ENCODE data around the gene DUOXA2.
"Not testable (repeated sequence)": the region's sequence is repeated elsewhere in the genome, so short reads cannot be mapped to it uniquely, and the experiment has no call there.

The DUOXA2 gene

GRCh38 chr15:45095661-45096060 lies 18.5 kb upstream of the DUOXA2 start:
- Histone ChIP-seq H3K9ac (ENCODE audit: low read length in 5 of 5) (no peak overlapping the region), H3K27ac (ENCODE audit: low read depth, low read length) (no peak overlapping the region), H3K9me3 (ENCODE audit: control insufficient read depth in 5 of 5, low read length in 5 of 5) (no peaks in the 10 kb centered on the region), H3K27me3 (ENCODE audit: control insufficient read depth in 5 of 5, insufficient read depth in 4 of 5, low read length in 5 of 5) (peaks cover 0 to 5% (median 0%) of the 10 kb centered on the region in 5 donors), H3K4me3 (ENCODE audit: low read depth in 1 of 5, low read length in 5 of 5) (no peak overlapping the region), H3K36me3 (ENCODE audit: control insufficient read depth in 5 of 5, insufficient read depth in 5 of 5, low read length in 5 of 5) (no peaks in the 10 kb centered on the region), H3K4me1 (ENCODE audit: control insufficient read depth in 5 of 5, insufficient read depth in 5 of 5, low read length in 5 of 5) (no peaks in the 10 kb centered on the region)

GRCh38 chr15:45097466-45097865 lies 16.7 kb upstream of the DUOXA2 start:
- Histone ChIP-seq H3K27ac (ENCODE audit: low read depth, low read length) (no peak overlapping the region), H3K9ac (ENCODE audit: low read length in 5 of 5) (no peak overlapping the region), H3K36me3 (ENCODE audit: control insufficient read depth in 5 of 5, insufficient read depth in 5 of 5, low read length in 5 of 5) (no peaks in the 10 kb centered on the region), H3K27me3 (ENCODE audit: control insufficient read depth in 5 of 5, insufficient read depth in 4 of 5, low read length in 5 of 5) (peaks cover 0 to 3% (median 0%) of the 10 kb centered on the region in 5 donors), H3K4me3 (ENCODE audit: low read depth in 1 of 5, low read length in 5 of 5) (no peak overlapping the region), H3K9me3 (ENCODE audit: control insufficient read depth in 5 of 5, low read length in 5 of 5) (no peaks in the 10 kb centered on the region), H3K4me1 (ENCODE audit: control insufficient read depth in 5 of 5, insufficient read depth in 5 of 5, low read length in 5 of 5) (no peaks in the 10 kb centered on the region)

- Histone ChIP-seq H3K27ac (ENCODE audit: low read depth, low read length) (no peak overlapping the region), H3K9me3 (ENCODE audit: control insufficient read depth in 5 of 5, low read length in 5 of 5) (no peaks in the 10 kb centered on the region), H3K27me3 (ENCODE audit: control insufficient read depth in 5 of 5, insufficient read depth in 4 of 5, low read length in 5 of 5) (peaks cover 0 to under 1% (median 0%) of the 10 kb centered on the region in 5 donors), H3K36me3 (ENCODE audit: control insufficient read depth in 5 of 5, insufficient read depth in 5 of 5, low read length in 5 of 5) (no peaks in the 10 kb centered on the region), H3K9ac (ENCODE audit: low read length in 5 of 5) (no peak overlapping the region), H3K4me1 (ENCODE audit: control insufficient read depth in 5 of 5, insufficient read depth in 5 of 5, low read length in 5 of 5) (no peaks in the 10 kb centered on the region), H3K4me3 (ENCODE audit: low read depth in 1 of 5, low read length in 5 of 5) (no peak overlapping the region)
Measured at GRCh38 chr15:45099549-45100165, 14.5 kb upstream of the DUOXA2 start.

GRCh38 chr15:45100884-45101625 lies 13.1 kb upstream of the DUOXA2 start:
- H3K9me3 ChIP-seq (ENCODE audit: control insufficient read depth in 5 of 5, low read length in 5 of 5) = no peaks in the 10 kb centered on the region
- no peaks in the 10 kb centered on the region for H3K27me3 ChIP-seq (ENCODE audit: control insufficient read depth in 5 of 5, insufficient read depth in 4 of 5, low read length in 5 of 5)
- H3K4me3 ChIP-seq (ENCODE audit: low read depth in 1 of 5, low read length in 5 of 5) = no peak overlapping the region
- no peak overlapping the region for H3K9ac ChIP-seq (ENCODE audit: low read length in 5 of 5)
- H3K27ac ChIP-seq (ENCODE audit: low read depth, low read length) = no peak overlapping the region
- no peaks in the 10 kb centered on the region for H3K4me1 ChIP-seq (ENCODE audit: control insufficient read depth in 5 of 5, insufficient read depth in 5 of 5, low read length in 5 of 5)
- H3K36me3 ChIP-seq (ENCODE audit: control insufficient read depth in 5 of 5, insufficient read depth in 5 of 5, low read length in 5 of 5) = no peaks in the 10 kb centered on the region

GRCh38 chr15:45101749-45102148 lies 12.4 kb upstream of the DUOXA2 start:
- no peaks in the 10 kb centered on the region for H3K9me3 ChIP-seq (ENCODE audit: control insufficient read depth in 5 of 5, low read length in 5 of 5)
- no peak overlapping the region for H3K9ac ChIP-seq (ENCODE audit: low read length in 5 of 5)
- H3K4me3 ChIP-seq (ENCODE audit: low read depth in 1 of 5, low read length in 5 of 5) = no peak overlapping the region
- no peak overlapping the region for H3K27ac ChIP-seq (ENCODE audit: low read depth, low read length)
- no peaks in the 10 kb centered on the region for H3K4me1 ChIP-seq (ENCODE audit: control insufficient read depth in 5 of 5, insufficient read depth in 5 of 5, low read length in 5 of 5)
- peaks cover 0 to 7% (median 0%) of the 10 kb centered on the region in 5 donors for H3K27me3 ChIP-seq (ENCODE audit: control insufficient read depth in 5 of 5, insufficient read depth in 4 of 5, low read length in 5 of 5)
- H3K36me3 ChIP-seq (ENCODE audit: control insufficient read depth in 5 of 5, insufficient read depth in 5 of 5, low read length in 5 of 5) = no peaks in the 10 kb centered on the region

GRCh38 chr15:45102226-45102625 lies 11.9 kb upstream of the DUOXA2 start:
- no peak overlapping the region for H3K27ac ChIP-seq (ENCODE audit: low read depth, low read length)
- H3K36me3 ChIP-seq (ENCODE audit: control insufficient read depth in 5 of 5, insufficient read depth in 5 of 5, low read length in 5 of 5) = no peaks in the 10 kb centered on the region
- H3K4me1 ChIP-seq (ENCODE audit: control insufficient read depth in 5 of 5, insufficient read depth in 5 of 5, low read length in 5 of 5) = no peaks in the 10 kb centered on the region
- H3K9ac ChIP-seq (ENCODE audit: low read length in 5 of 5) = no peak overlapping the region
- peaks cover 0 to 8% (median 0%) of the 10 kb centered on the region in 5 donors for H3K27me3 ChIP-seq (ENCODE audit: control insufficient read depth in 5 of 5, insufficient read depth in 4 of 5, low read length in 5 of 5)
- H3K9me3 ChIP-seq (ENCODE audit: control insufficient read depth in 5 of 5, low read length in 5 of 5) = no peaks in the 10 kb centered on the region
- H3K4me3 ChIP-seq (ENCODE audit: low read depth in 1 of 5, low read length in 5 of 5) = no peak overlapping the region

GRCh38 chr15:45104170-45104569 lies 10.0 kb upstream of the DUOXA2 start:
- H3K27me3 ChIP-seq (ENCODE audit: control insufficient read depth in 5 of 5, insufficient read depth in 4 of 5, low read length in 5 of 5) = peaks cover 0 to 19% (median 9%) of the 10 kb centered on the region in 5 donors
- H3K36me3 ChIP-seq (ENCODE audit: control insufficient read depth in 5 of 5, insufficient read depth in 5 of 5, low read length in 5 of 5); H3K9ac ChIP-seq (ENCODE audit: low read length in 5 of 5); H3K4me1 ChIP-seq (ENCODE audit: control insufficient read depth in 5 of 5, insufficient read depth in 5 of 5, low read length in 5 of 5); H3K27ac ChIP-seq (ENCODE audit: low read depth, low read length); H3K9me3 ChIP-seq (ENCODE audit: control insufficient read depth in 5 of 5, low read length in 5 of 5); H3K4me3 ChIP-seq (ENCODE audit: low read depth in 1 of 5, low read length in 5 of 5): not testable (repeated sequence)

GRCh38 chr15:45105586-45105985 lies 8.5 kb upstream of the DUOXA2 start:
- H3K9ac ChIP-seq (ENCODE audit: low read length in 5 of 5) = no peak overlapping the region
- H3K9me3 ChIP-seq (ENCODE audit: control insufficient read depth in 5 of 5, low read length in 5 of 5) = no peaks in the 10 kb centered on the region
- no peak overlapping the region for H3K4me3 ChIP-seq (ENCODE audit: low read depth in 1 of 5, low read length in 5 of 5)
- no peaks in the 10 kb centered on the region for H3K4me1 ChIP-seq (ENCODE audit: control insufficient read depth in 5 of 5, insufficient read depth in 5 of 5, low read length in 5 of 5)
- H3K27me3 ChIP-seq (ENCODE audit: control insufficient read depth in 5 of 5, insufficient read depth in 4 of 5, low read length in 5 of 5) = peaks cover 9 to 33% (median 22%) of the 10 kb centered on the region in 5 donors
- H3K36me3 ChIP-seq (ENCODE audit: control insufficient read depth in 5 of 5, insufficient read depth in 5 of 5, low read length in 5 of 5) = no peaks in the 10 kb centered on the region
- H3K27ac ChIP-seq (ENCODE audit: low read depth, low read length) = no peak overlapping the region

GRCh38 chr15:45106002-45106790 lies 7.9 kb upstream of the DUOXA2 start:
- H3K4me1 ChIP-seq (ENCODE audit: control insufficient read depth in 5 of 5, insufficient read depth in 5 of 5, low read length in 5 of 5) = no peaks in the 10 kb centered on the region
- peaks cover 9 to 35% (median 22%) of the 10 kb centered on the region in 5 donors for H3K27me3 ChIP-seq (ENCODE audit: control insufficient read depth in 5 of 5, insufficient read depth in 4 of 5, low read length in 5 of 5)
- no peaks in the 10 kb centered on the region for H3K36me3 ChIP-seq (ENCODE audit: control insufficient read depth in 5 of 5, insufficient read depth in 5 of 5, low read length in 5 of 5)
- no peak overlapping the region for H3K4me3 ChIP-seq (ENCODE audit: low read depth in 1 of 5, low read length in 5 of 5)
- H3K9ac ChIP-seq (ENCODE audit: low read length in 5 of 5) = no peak overlapping the region
- H3K9me3 ChIP-seq (ENCODE audit: control insufficient read depth in 5 of 5, low read length in 5 of 5) = no peaks in the 10 kb centered on the region
- no peak overlapping the region for H3K27ac ChIP-seq (ENCODE audit: low read depth, low read length)

Measured in subcutaneous abdominal adipose tissue (tissue), 5 donors.